A549 treated with Hydrocortisone at 1 μM for 4 hours (cell line): ENCODE results near the gene ESPL1. TPM values are rescaled to one million over a fixed set of nuclear protein-coding genes. Genes with fewer than 3 reads are reported as not detected.

Experiments
- total RNA-seq: library from RNA; stranded (reverse); fragments of 200-300 nt; extraction: Qiagen RNA extraction; gene quantifications from 5 replicates; pipeline ENCODE4 v1.2.3, GENCODE V29; 2022

The ESPL1 gene
- 17.1 to 22.0 TPM (median 18.8 TPM) in 5 replicates for total RNA-seq

DNA sequence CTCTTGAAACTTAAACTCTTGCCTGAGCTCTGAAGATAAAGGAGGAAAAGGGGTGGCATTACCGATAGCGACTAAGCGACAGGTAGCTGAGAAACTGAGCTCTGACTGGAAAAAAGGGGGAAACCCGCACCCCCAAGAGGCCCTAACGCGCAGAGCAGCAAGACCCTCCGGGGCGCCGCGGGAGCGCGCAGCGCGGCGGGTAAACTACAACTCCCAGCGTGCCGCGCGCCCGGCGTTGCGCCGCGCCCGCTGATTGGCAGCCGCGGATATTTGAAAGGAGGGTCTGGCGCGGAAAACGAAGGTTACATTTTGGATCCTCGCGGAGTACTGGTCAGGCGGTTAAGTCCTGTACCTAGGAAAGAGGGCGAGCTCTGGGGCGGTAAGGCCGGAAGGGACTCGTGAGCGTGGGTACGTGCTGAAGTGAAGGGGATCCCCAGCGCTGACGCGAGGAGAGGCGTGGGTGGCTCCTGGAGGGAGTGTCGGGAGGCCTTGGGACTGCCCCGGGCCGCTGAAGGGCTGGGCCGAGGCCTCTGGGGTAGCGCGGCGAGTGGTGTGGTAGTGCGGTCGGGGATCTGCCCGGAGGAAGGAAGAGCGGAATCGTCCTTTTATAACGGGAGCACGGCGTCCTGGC, at the start of gene ESPL1:
Gene ESPL1 (plus strand): TSS at position 301 of the 631 bp plus-strand sequence. CDS start 468 bp downstream, outside the sequence.

DNA sequence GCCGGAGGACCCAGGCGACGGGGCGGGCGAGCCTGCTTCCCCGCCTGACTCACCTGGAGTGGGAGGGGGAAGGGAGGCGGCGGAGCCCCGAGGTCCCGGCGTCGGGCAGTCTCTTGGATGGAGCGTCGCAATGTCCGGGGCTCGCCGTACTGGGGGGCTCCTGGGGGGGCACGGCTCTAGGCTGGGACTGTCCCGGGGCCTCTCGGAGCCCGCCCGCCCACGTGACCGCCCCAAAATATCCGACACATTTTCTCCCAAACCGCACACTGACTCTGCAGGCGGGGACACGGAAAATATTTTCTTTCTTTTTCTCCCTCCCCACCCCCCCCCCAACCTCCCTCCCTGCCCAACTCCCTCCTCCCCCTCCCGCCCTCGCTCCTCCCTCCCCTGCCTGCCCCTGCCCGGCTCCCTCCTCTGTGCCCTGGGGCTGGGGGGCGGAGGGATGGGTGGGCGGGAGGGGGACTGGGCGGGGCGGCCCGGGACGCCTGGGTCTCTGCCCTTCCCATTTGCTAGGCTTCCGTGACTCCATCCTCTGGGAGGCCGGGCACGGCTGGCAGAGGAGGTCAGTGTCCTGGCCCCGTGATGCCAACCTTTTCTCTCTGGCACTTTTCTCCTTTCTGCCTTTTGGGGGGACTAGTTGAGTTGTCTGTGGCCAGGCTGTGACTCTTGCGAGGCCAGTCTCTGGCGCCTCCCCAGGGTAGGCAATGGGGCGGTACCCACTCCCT, 36.0 kb upstream of the ESPL1 start, which contains the start of gene RARG:
Gene RARG (minus strand): TSS at position 289 of the 725 bp plus-strand sequence. CDS start 4,664 bp downstream, outside the sequence.

DNA sequence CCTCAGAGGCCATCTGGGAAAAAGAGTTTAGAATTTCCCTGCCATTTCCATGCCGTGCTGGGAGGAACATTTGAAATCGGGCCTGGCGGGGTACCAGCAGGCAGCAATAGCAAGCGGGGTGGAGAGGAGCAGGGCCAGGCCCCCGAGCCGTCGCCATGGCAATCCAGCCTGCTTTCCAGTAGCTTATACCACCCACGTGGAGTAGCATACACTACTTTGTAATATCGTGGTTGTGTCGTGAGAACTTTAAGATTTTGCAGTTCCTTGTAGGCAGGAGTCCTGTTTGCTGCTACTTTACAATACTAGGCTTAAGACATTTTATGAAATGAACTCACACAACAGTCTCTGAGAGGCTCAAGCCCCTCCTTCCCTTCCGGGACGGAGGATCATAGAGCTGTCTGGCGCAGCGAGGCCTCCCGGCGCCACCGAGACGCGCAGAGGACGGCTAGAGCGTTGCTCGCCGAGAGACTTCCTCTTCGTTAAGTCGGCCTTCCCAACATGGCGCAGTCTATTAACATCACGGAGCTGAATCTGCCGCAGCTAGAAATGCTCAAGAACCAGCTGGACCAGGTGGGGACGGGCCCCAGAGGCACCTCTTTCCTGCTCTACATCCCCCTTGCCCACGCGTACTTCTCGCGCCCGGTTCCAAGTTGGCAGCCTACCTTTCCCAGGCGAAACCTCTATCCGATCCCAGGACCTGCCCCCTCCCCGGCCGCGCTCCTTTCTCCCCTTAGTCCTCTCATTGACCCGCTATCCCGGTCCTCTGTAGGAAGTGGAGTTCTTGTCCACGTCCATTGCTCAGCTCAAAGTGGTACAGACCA, 27.2 kb downstream of the ESPL1 start, which contains the start of gene PFDN5:
Gene PFDN5 (plus strand): TSS at position 473 of the 821 bp plus-strand sequence. CDS start 26 bp downstream, at position 499.

DNA sequence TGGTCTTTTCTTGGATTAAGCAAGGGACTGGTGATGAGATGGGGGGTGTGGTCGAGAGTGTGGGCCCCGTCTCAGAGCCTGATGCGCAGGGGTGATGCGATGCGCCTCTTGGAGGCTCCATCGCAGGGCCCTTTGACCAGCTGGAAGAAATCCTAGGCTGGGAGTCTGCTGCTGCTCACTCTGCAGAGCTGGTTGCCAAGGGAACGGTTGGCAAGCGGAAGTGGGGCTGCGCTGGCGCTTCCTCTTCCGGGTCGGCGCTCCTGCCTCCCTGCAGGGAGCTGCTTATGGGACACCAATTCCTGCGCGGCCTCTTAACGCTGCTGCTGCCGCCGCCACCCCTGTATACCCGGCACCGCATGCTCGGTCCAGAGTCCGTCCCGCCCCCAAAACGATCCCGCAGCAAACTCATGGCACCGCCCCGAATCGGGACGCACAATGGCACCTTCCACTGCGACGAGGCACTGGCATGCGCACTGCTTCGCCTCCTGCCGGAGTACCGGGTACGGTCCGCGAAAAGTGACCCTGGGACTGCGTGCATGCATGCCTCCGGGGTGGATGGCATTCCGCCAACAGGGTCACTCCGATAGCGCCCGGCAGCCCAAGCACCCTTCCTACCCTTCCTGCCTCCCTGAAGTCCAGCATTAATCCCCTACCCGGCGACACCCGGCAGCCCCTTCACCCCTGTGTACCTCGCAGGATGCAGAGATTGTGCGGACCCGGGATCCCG, 31.5 kb downstream of the ESPL1 start, which contains the start of gene MYG1:
Gene MYG1 (plus strand): TSS at position 242 of the 727 bp plus-strand sequence. CDS start 43 bp downstream, at position 285.

DNA sequence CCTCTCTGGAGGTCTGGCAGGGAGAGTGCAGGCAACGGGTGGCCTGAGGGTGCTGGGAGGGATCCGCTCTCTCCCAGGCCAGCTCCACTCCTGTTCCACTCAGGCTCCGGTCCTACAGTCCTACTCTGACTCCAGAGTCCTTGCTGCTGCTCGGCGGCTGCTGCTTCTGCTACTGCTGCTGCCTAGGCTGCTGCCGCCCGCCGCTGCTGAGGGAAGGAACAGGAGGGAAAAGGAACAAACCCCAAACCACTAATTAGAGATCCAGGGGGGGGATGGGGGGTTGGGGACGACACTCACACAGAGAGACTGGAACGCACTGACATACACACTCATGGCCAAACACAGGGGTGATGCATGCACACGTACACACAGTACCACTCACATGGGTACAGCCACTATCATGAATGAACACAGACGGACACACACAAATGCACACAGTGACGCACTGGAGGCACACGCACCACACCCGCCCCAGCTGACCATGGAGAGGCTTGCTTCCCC, 68.1 kb downstream of the ESPL1 start, which contains the start of gene SP7:
Gene SP7 (minus strand): TSS at position 174 of the 501 bp plus-strand sequence. CDS start 708 bp downstream, outside the sequence.

Other genes starting within 250 kb of the ESPL1 start
- gene TNS2, start 218.2 kb upstream of the ESPL1 start, total RNA-seq, result 45.0 to 60.3 TPM (median 57.6 TPM) in 5 replicates
- 35.8 to 38.8 TPM (median 36.8 TPM) in 5 replicates for gene SPRYD3, start 188.9 kb upstream of the ESPL1 start, total RNA-seq
- gene IGFBP6, start 170.6 kb upstream of the ESPL1 start, total RNA-seq, result 148 to 249 TPM (median 240 TPM) in 5 replicates
- 0.10 to 0.37 TPM (median 0.26 TPM) in 5 replicates for gene SOAT2, start 164.8 kb upstream of the ESPL1 start, total RNA-seq
- gene ZNF740, start 87.6 kb upstream of the ESPL1 start, total RNA-seq, result 14.4 to 17.3 TPM (median 16.5 TPM) in 5 replicates
- 5.8 to 7.2 TPM (median 6.5 TPM) in 5 replicates for gene CSAD, start 87.4 kb upstream of the ESPL1 start, total RNA-seq
- gene ITGB7, start 61.0 kb upstream of the ESPL1 start, total RNA-seq, result 0.22 to 0.63 TPM (median 0.54 TPM) in 5 replicates
- gene RARG, start 36.1 kb upstream of the ESPL1 start, total RNA-seq, result 21.3 to 25.1 TPM (median 24.2 TPM) in 5 replicates
- gene PFDN5, start 27.2 kb downstream of the ESPL1 start, total RNA-seq, result 476 to 525 TPM (median 487 TPM) in 5 replicates
- gene MYG1, start 31.4 kb downstream of the ESPL1 start, total RNA-seq, result 67.3 to 96.7 TPM (median 92.1 TPM) in 5 replicates
- gene AAAS, start 53.3 kb downstream of the ESPL1 start, total RNA-seq, result 74.0 to 81.7 TPM (median 77.0 TPM) in 5 replicates
- 0.06 TPM in 1 of 5 replicates, not detected in the others for gene SP7, start 68.1 kb downstream of the ESPL1 start, total RNA-seq
- 17.1 to 25.1 TPM (median 21.0 TPM) in 5 replicates for gene SP1, start 111.9 kb downstream of the ESPL1 start, total RNA-seq
- gene AMHR2, start 155.6 kb downstream of the ESPL1 start, total RNA-seq, result 0.56 to 1.1 TPM (median 0.88 TPM) in 5 replicates
- 252 to 332 TPM (median 319 TPM) in 5 replicates for gene PRR13, start 173.4 kb downstream of the ESPL1 start, total RNA-seq
- 612 to 658 TPM (median 616 TPM) in 5 replicates for gene PCBP2, start 183.8 kb downstream of the ESPL1 start, total RNA-seq
- 9.9 to 14.1 TPM (median 12.4 TPM) in 5 replicates for gene MAP3K12, start 231.2 kb downstream of the ESPL1 start, total RNA-seq
- gene TARBP2, start 233.0 kb downstream of the ESPL1 start, total RNA-seq, result 44.9 to 57.8 TPM (median 50.5 TPM) in 5 replicates
- gene NPFF, start 239.2 kb downstream of the ESPL1 start, total RNA-seq, result not detected in 5 replicates